H1 (cell line): ENCODE data around the gene LYL1. TPM values are rescaled to one million over a fixed set of nuclear protein-coding genes. Genes with fewer than 3 reads are reported as not detected.

ENCODE experiments used
- CTCF ChIA-PET: fragments of 300-600 bp; sonication (Branson Sonifier 250); formaldehyde crosslinking; loops from one replicate; lab custom pipeline; 2021; ENCODE audit not compliant: partially characterized antibody; lab: Charles Lee
- POLR2A ChIA-PET: fragments of 300-600 bp; sonication (Branson Sonifier 250); formaldehyde crosslinking; loops from one replicate; lab custom pipeline; 2021; ENCODE audit warnings: inconsistent platforms; ENCODE audit not compliant: partially characterized antibody; lab: Charles Lee
- DNase-seq, 2 experiments: peaks; one replicate each; pipeline versions ENCODE4 v3.0.0 to v3.0.0-alpha.2; 2010 to 2022; ENCODE audit warnings: low spot score in 2 of 2, low read depth in 1 of 2, mixed read lengths in 1 of 2
- FAIRE-seq: peaks from 2 replicates; lab custom pipeline; 2011; peaks lifted over from hg19 to GRCh38; lab: Jason Lieb, UNC
- H2AFZ ChIP-seq: 2 replicates; pipeline ENCODE4 v1.8.1; 2012; ENCODE audit warnings: low read length, inconsistent platforms
- H2AK5ac ChIP-seq: 2 replicates; pipeline ENCODE4 v1.6.1; 2013; ENCODE audit warnings: low read depth, low read length
- H2BK120ac ChIP-seq: replicated peaks from 2 replicates; pipeline ENCODE3; 2013; ENCODE audit warnings: low read depth, low read length, inconsistent platforms
- H2BK12ac ChIP-seq: 2 replicates; pipeline ENCODE4 v1.6.1; 2013; ENCODE audit warnings: low read depth, low read length
- H2BK15ac ChIP-seq: 2 replicates; pipeline ENCODE4 v1.6.1; 2013; ENCODE audit warnings: low read length
- H2BK20ac ChIP-seq: 2 replicates; pipeline ENCODE4 v1.6.1; 2013; ENCODE audit warnings: low read length
- H2BK5ac ChIP-seq: 2 replicates; pipeline ENCODE4 v1.6.1; 2013; ENCODE audit warnings: low read depth, low read length
- H3K14ac ChIP-seq: 2 replicates; pipeline ENCODE4 v1.6.1; 2013; ENCODE audit warnings: inconsistent platforms; ENCODE audit not compliant: insufficient read length
- H3K18ac ChIP-seq: 2 replicates; pipeline ENCODE4 v1.6.1; 2013; ENCODE audit warnings: low read length; ENCODE audit errors: extremely low read depth
- H3K23ac ChIP-seq: 2 replicates; pipeline ENCODE4 v1.6.1; 2013; ENCODE audit warnings: inconsistent platforms; ENCODE audit not compliant: insufficient read length
- H3K23me2 ChIP-seq: 2 replicates; pipeline ENCODE4 v1.6.1; 2013; ENCODE audit warnings: low read depth, low read length
- H3K27ac ChIP-seq: 2 replicates; pipeline ENCODE4 v1.6.1; 2011; ENCODE audit warnings: low read depth, low read length, inconsistent platforms
- H3K27me3 ChIP-seq, 4 experiments: replicated peaks in 1 of 4; 1 replicate in 1 of 4; 2 replicates in 3 of 4; pipeline versions ENCODE4 v1.6.1 to v1.8.1; 2011 to 2013; ENCODE audit warnings: low read length in 3 of 4, mild to moderate bottlenecking in 3 of 4, inconsistent platforms in 2 of 4, mixed read lengths in 2 of 4, moderate library complexity in 1 of 4; ENCODE audit not compliant: control insufficient read depth in 3 of 4, insufficient read depth in 3 of 4; ENCODE audit errors: extremely low read depth in 1 of 4
- H3K36me3 ChIP-seq, 4 experiments: 2 replicates each; pipeline versions ENCODE4 v1.6.1 to v1.8.1; 2011 to 2013; ENCODE audit warnings: mild to moderate bottlenecking in 4 of 4, low read length in 3 of 4, moderate library complexity in 2 of 4, control low read depth in 1 of 4, inconsistent platforms in 1 of 4; ENCODE audit not compliant: insufficient read depth in 4 of 4, control insufficient read depth in 2 of 4
- H3K4ac ChIP-seq: replicated peaks from 2 replicates; pipeline ENCODE3; 2013; ENCODE audit warnings: low read length, low read depth, mixed read lengths, inconsistent platforms; ENCODE audit not compliant: insufficient read length
- H3K4me1 ChIP-seq, 4 experiments: replicated peaks in 1 of 4; 1 replicate in 1 of 4; 2 replicates in 3 of 4; pipeline versions ENCODE4 v1.6.1 to v1.8.1; 2011 to 2013; ENCODE audit warnings: low read length in 3 of 4, inconsistent platforms in 2 of 4, mixed read lengths in 1 of 4; ENCODE audit not compliant: insufficient read depth in 4 of 4, control insufficient read depth in 3 of 4
- H3K4me2 ChIP-seq, 2 experiments: 2 replicates each; pipeline versions ENCODE4 v1.6.1 to v1.8.1; 2011 to 2013; ENCODE audit warnings: low read depth in 2 of 2, low read length in 2 of 2, control low read depth in 1 of 2, inconsistent platforms in 1 of 2, mild to moderate bottlenecking in 1 of 2; ENCODE audit not compliant: insufficient read depth in 1 of 2
- H3K4me3 ChIP-seq, 4 experiments: fragments of 200-600, 300-600 bp in 1 of 4; sonication (generic), shearing (Covaris generic), sonication (Bioruptor Twin) in 1 of 4; 2 replicates each; pipeline versions ENCODE4 v1.5.1 to v1.8.1; 2011 to 2016; ENCODE audit warnings: low read length in 4 of 4, low read depth in 3 of 4, control low read depth in 2 of 4, inconsistent platforms in 2 of 4, mild to moderate bottlenecking in 2 of 4, mixed read lengths in 1 of 4, moderate library complexity in 1 of 4; ENCODE audit not compliant: insufficient read depth in 2 of 4; ENCODE audit errors: extremely low read depth in 1 of 4
- H3K56ac ChIP-seq: replicated peaks from 2 replicates; pipeline ENCODE3; 2013; ENCODE audit warnings: low read depth, mild to moderate bottlenecking, mixed read lengths, low read length, inconsistent platforms; ENCODE audit not compliant: insufficient read length
- H3K79me1 ChIP-seq: 2 replicates; pipeline ENCODE4 v1.6.1; 2013; ENCODE audit warnings: low read depth, low read length, control low read depth
- H3K79me2 ChIP-seq, 2 experiments: 2 replicates each; pipeline versions ENCODE4 v1.6.1 to v1.8.1; 2012 to 2013; ENCODE audit warnings: low read length in 2 of 2, mild to moderate bottlenecking in 2 of 2, inconsistent platforms in 1 of 2; ENCODE audit not compliant: insufficient read depth in 2 of 2, control insufficient read depth in 1 of 2
- H3K9ac ChIP-seq, 4 experiments: replicated peaks in 1 of 4; 1 replicate in 1 of 4; 2 replicates in 3 of 4; pipeline versions ENCODE4 v1.6.1 to v1.8.1; 2011 to 2013; ENCODE audit warnings: low read depth in 3 of 4, low read length in 3 of 4, control low read depth in 2 of 4, mild to moderate bottlenecking in 2 of 4, moderate library complexity in 2 of 4, inconsistent platforms in 1 of 4; ENCODE audit errors: extremely low read depth in 1 of 4
- H3K9me3 ChIP-seq, 2 experiments: 2 replicates each; pipeline versions ENCODE4 v1.6.1 to v1.8.1; 2012 to 2013; ENCODE audit warnings: mild to moderate bottlenecking in 2 of 2, moderate library complexity in 2 of 2, control low read depth in 1 of 2, inconsistent platforms in 1 of 2, low read depth in 1 of 2, low read length in 1 of 2, mixed read lengths in 1 of 2; ENCODE audit not compliant: insufficient read depth in 2 of 2
- H4K20me1 ChIP-seq, 2 experiments: replicated peaks in 1 of 2; 2 replicates each; pipeline versions ENCODE3 to v1.8.1; 2011 to 2013; ENCODE audit warnings: inconsistent platforms in 2 of 2, low read length in 2 of 2, mild to moderate bottlenecking in 1 of 2; ENCODE audit not compliant: insufficient read depth in 2 of 2, control insufficient read depth in 1 of 2
- H4K5ac ChIP-seq: 2 replicates; pipeline ENCODE4 v1.6.1; 2013; ENCODE audit warnings: low read length, low read depth, mixed read lengths, inconsistent platforms; ENCODE audit not compliant: insufficient read length
- H4K8ac ChIP-seq: 2 replicates; pipeline ENCODE4 v1.8.0; 2013; ENCODE audit warnings: mild to moderate bottlenecking, moderate library complexity, low read length, inconsistent platforms; ENCODE audit not compliant: insufficient read depth; ENCODE audit errors: extremely low read depth
- H4K91ac ChIP-seq: replicated peaks from 2 replicates; pipeline ENCODE3; 2013; ENCODE audit warnings: low read length, mixed read lengths, inconsistent platforms; ENCODE audit not compliant: insufficient read length
- EZH2 ChIP-seq: fragments of 200-600 bp; sonication (generic); IDR thresholded peaks from 2 replicates; pipeline ENCODE4 v1.7.1; 2012; ENCODE audit warnings: low read depth, mild to moderate bottlenecking, moderate library complexity, low read length, inconsistent platforms; ENCODE audit not compliant: severe bottlenecking
- TAF7 ChIP-seq: optimal IDR thresholded peaks from 2 replicates; pipeline ENCODE3; 2011; ENCODE audit warnings: low read depth, mild to moderate bottlenecking, inconsistent platforms, low read length, moderate library complexity, borderline replicate concordance
- YY1 ChIP-seq: IDR thresholded peaks from 2 replicates; pipeline ENCODE4 v1.6.1; 2011; ENCODE audit warnings: low read depth, mild to moderate bottlenecking, low read length
- WGBS, 2 experiments: shearing (Covaris generic) in 1 of 2; methylation state at CpG; one replicate each; pipeline versions ENCODE4 v1.1.6 to v1.1.7; 2013 to 2015; ENCODE audit warnings: low lambda C conversion rate in 2 of 2, mixed read lengths in 2 of 2, inconsistent platforms in 1 of 2, low coverage in 1 of 2, missing lambda C conversion rate in 1 of 2; ENCODE audit not compliant: insufficient replicate concordance in 2 of 2, insufficient coverage in 1 of 2, insufficient read length in 1 of 2; ENCODE audit errors: extremely low coverage in 1 of 2, missing lambda C conversion rate in 1 of 2; 5-methylcytosine and 5-hydroxymethylcytosine counted together
- polyA plus RNA-seq, 7 experiments: library from polyadenylated mRNA; depleted of rRNA in 3 of 7; stranded (reverse) in 5 of 7; unstranded in 2 of 7; fragments of >200 nt in 5 of 7; fragments of 200-250 nt in 2 of 7; gene quantifications; 1 replicate in 5 of 7; 2 replicates in 1 of 7; 4 replicates in 1 of 7; pipeline versions ENCODE4 v1.2.1 to v1.2.3, GENCODE V29; 2011 to 2013; ENCODE audit warnings: missing spikeins in 2 of 7, mixed read lengths in 2 of 7
- total RNA-seq: library from RNA; stranded (reverse); fragmentation: NEBNext Ultra II Directional; extraction: Animal tissue kit (Norgen Biotek cat#: 25700); gene quantifications from 2 replicates; pipeline ENCODE4 v1.2.1, GENCODE V29; 2021

The LYL1 gene
- total and polyA plus RNA-seq, 2 of the 8 experiments (the other 6 are each of a cell fraction or from before 2014, with no cell fraction given): 0.58 to 0.76 TPM

GRCh38 chr19:13094106-13094504, 8.6 kb downstream of the LYL1 start:
- WGBS, 2 experiments: 20% methylated on average over 5 of the region's 5 CpGs; no CpG with 5 or more reads in 1 of the 2 experiments
- H3K18ac ChIP-seq: no peak overlapping the region
- H3K23ac ChIP-seq: no peak overlapping the region
- no peak overlapping the region for H2BK12ac ChIP-seq
- H4K5ac ChIP-seq: no peak overlapping the region
- H3K56ac ChIP-seq: no peak overlapping the region
- H2BK5ac ChIP-seq: no peak overlapping the region
- TF ChIP-seq EZH2: peak; percentile 8
- TF ChIP-seq TAF7: no peak
- TF ChIP-seq YY1: 0 out of 2 replicates have a peak, but pooled peaks have one; percentile 1
- no peaks in the 10 kb centered on the region for H3K9me3 ChIP-seq
- no peak overlapping the region for H3K27ac ChIP-seq
- H3K79me1 ChIP-seq: no peaks in the 10 kb centered on the region
- peaks cover 0 to 18% (median 16%) of the 10 kb centered on the region in 4 experiments; a peak in 5 of 7 replicates for H3K4me1 ChIP-seq
- H3K36me3 ChIP-seq: no peaks in the 10 kb centered on the region
- H3K14ac ChIP-seq: no peak overlapping the region
- no peak overlapping the region for H2BK20ac ChIP-seq
- H2AFZ ChIP-seq: no peak overlapping the region
- no peak overlapping the region for H3K9ac ChIP-seq
- no peak overlapping the region; a peak in 1 of 8 replicates for H3K4me3 ChIP-seq
- H3K79me2 ChIP-seq: no peaks in the 10 kb centered on the region
- peaks cover 3% of the 10 kb centered on the region; the same call in 1 of the 2 replicates for H3K23me2 ChIP-seq
- H3K27me3 ChIP-seq: peaks cover 14 to 76% (median 51%) of the 10 kb centered on the region in 4 experiments
- peak overlapping the region in 1 of 2 experiments; percentile 85; a peak in 1 of 4 replicates for H3K4me2 ChIP-seq
- H4K8ac ChIP-seq: no peak overlapping the region
- no peak overlapping the region for H4K91ac ChIP-seq
- no peak for FAIRE-seq
- H2BK15ac ChIP-seq: no peak overlapping the region; the same call in 1 of the 2 replicates
- no peak overlapping the region for H2AK5ac ChIP-seq
- ChIA-PET CTCF (interaction anchor here (0.6 to 48.8 kb wide), 28 partner anchors 8 to 954 kb away, joined by 3 to 1145 read pairs (median 10); partner anchors contain the start of gene DAND5), POLR2A (interaction anchor here (0.8 to 3.8 kb wide), 19 partner anchors 8 to 203 kb away, joined by 3 to 15 read pairs (median 5); partner anchors contain the start of gene GCDH)
- H4K20me1 ChIP-seq: peaks cover 2 to 5% of the 10 kb centered on the region in 2 experiments
- no peak overlapping the region for H3K4ac ChIP-seq
- H2BK120ac ChIP-seq: no peak overlapping the region
- no peak for DNase-seq
